ENCODE data around the gene ALK. TPM values are rescaled to one million over a fixed set of nuclear protein-coding genes. Genes with fewer than 3 reads are reported as not detected.
"Not testable (repeated sequence)": the region's sequence is repeated elsewhere in the genome, so short reads cannot be mapped to it uniquely, and the experiment has no call there.

The ALK gene
- total RNA-seq, 2 experiments from 2014 or later, result not detected

GRCh38 chr2:29255004-29255403 is 666.4 kb downstream of the ALK start:
- no peak for DNase-seq
- no peak overlapping the region for H3K27ac Mint-ChIP-seq
- POLR2A ChIA-PET, result no interaction called here
- H3K27me3 Mint-ChIP-seq, result peaks cover 26% of the 10 kb centered on the region
- no peaks in the 10 kb centered on the region for H3K4me1 Mint-ChIP-seq
- H3K36me3 Mint-ChIP-seq (ENCODE audit: low read depth), result no peaks in the 10 kb centered on the region
- CTCF ChIA-PET, result no interaction called here
- H3K4me3 Mint-ChIP-seq, result no peak overlapping the region
- H3K9me3 Mint-ChIP-seq, result no peaks in the 10 kb centered on the region

DNA sequence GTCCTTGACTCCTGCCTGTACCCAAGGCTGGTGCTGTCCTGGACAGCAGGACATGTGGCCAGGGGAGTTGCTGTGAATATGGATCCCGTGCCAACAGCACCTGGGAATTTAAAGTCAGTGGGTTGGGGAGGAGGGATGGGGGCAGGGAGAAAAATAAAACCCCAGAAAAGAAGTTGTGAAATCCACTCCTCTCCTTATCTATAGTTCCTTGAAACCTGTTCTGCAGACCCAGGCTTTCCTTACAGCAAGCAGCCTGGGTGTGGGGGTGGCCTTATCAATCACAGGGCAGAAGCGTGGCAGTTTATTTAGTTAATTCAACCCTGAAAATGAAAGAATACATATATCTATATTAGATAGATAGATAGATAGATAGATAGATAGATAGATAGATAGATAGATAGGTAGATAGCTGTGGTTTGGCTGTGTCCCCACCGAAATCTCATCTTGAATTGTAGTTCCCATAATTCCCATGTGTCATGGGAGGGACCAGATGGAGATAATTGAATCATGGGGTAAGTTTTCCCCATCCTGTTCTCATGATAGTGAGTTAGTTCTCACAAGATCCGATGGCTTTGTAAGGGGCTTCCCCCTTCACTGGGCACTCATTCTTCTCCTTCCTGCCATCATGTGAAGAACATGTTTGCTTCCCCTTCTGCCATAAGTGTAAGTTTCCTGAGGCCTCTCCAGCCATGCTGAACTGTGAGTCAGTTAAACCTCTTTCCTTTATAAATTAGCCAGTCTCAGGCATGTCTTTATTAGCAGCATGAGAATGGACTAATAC is 667.7 kb downstream of the ALK start:
- H3K4me3 Mint-ChIP-seq; H3K27ac Mint-ChIP-seq; H3K9me3 Mint-ChIP-seq; DNase-seq; POLR2A ChIA-PET; H3K4me1 Mint-ChIP-seq; H3K36me3 Mint-ChIP-seq (ENCODE audit: low read depth): not testable (repeated sequence)
- H3K27me3 Mint-ChIP-seq, result peaks cover 21% of the 10 kb centered on the region
- CTCF ChIA-PET, result interaction anchor here (0.6 to 1.1 kb wide), 2 partner anchors 14 to 158 kb away, joined by 3 read pairs; no protein-coding TSS in a partner anchor

DNA sequence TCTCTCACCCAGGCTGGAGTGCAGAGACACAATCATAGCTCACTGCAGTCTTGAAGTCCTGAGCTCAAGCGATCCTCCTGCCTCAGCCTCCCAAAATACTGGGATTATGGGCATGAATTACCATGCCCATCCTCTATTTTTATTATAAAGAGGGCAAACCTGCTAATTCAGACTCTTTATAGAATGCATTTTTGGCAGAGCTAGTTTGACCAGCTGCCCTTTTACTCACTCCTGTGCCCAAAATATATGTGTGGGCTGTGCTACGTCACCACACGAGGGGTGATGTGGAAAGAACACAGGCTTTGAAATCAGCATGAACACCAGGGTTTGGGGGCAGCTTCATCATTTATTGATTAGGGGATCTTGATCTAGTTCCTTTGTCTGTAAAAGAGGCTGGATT is 668.4 kb downstream of the ALK start:
- ChIA-PET POLR2A (no interaction called here), CTCF (interaction anchor here (1.1 kb wide), 1 partner anchor 14 kb away, joined by 3 read pairs; no protein-coding TSS in a partner anchor)
- DNase-seq, result no peak
- H3K4me1 Mint-ChIP-seq, result no peaks in the 10 kb centered on the region
- no peaks in the 10 kb centered on the region for H3K36me3 Mint-ChIP-seq (ENCODE audit: low read depth)
- no peak overlapping the region for H3K4me3 Mint-ChIP-seq
- H3K9me3 Mint-ChIP-seq, result no peaks in the 10 kb centered on the region
- H3K27me3 Mint-ChIP-seq, result peaks cover 19% of the 10 kb centered on the region
- H3K27ac Mint-ChIP-seq, result no peak overlapping the region

- no peaks in the 10 kb centered on the region for H3K36me3 Mint-ChIP-seq (ENCODE audit: low read depth)
These were observed 670.0 kb downstream of the ALK start for GRCh38 chr2:29251406-29251805.

GRCh38 chr2:29250977-29251376 is 670.4 kb downstream of the ALK start:
- Mint-ChIP-seq H3K27ac (no peak overlapping the region), H3K9me3 (no peaks in the 10 kb centered on the region), H3K4me3 (no peak overlapping the region), H3K36me3 (ENCODE audit: low read depth) (no peaks in the 10 kb centered on the region), H3K27me3 (peaks cover 17% of the 10 kb centered on the region), H3K4me1 (no peaks in the 10 kb centered on the region)
- POLR2A ChIA-PET, result no interaction called here
- CTCF ChIA-PET, result no interaction called here
- DNase-seq, result no peak

More at GRCh38 chr2:29251406-29251805, 670.0 kb downstream of the ALK start:
- Mint-ChIP-seq H3K27me3 (peaks cover 17% of the 10 kb centered on the region), H3K4me1 (no peaks in the 10 kb centered on the region), H3K9me3 (no peaks in the 10 kb centered on the region), H3K4me3 (no peak overlapping the region), H3K27ac (no peak overlapping the region)
- DNase-seq, result no peak
- ChIA-PET POLR2A (no interaction called here), CTCF (no interaction called here)

GRCh38 chr2:29249666-29250253 is 671.6 kb downstream of the ALK start:
- Mint-ChIP-seq H3K4me3 (no peak overlapping the region), H3K27me3 (peaks cover 7% of the 10 kb centered on the region), H3K9me3 (no peaks in the 10 kb centered on the region), H3K27ac (no peak overlapping the region), H3K36me3 (ENCODE audit: low read depth) (no peaks in the 10 kb centered on the region), H3K4me1 (no peaks in the 10 kb centered on the region)
- ChIA-PET CTCF (interaction anchor here (1.1 kb wide), 1 partner anchor 8 kb away, joined by 4 read pairs; no protein-coding TSS in a partner anchor), POLR2A (no interaction called here)
- no peak for DNase-seq

DNA sequence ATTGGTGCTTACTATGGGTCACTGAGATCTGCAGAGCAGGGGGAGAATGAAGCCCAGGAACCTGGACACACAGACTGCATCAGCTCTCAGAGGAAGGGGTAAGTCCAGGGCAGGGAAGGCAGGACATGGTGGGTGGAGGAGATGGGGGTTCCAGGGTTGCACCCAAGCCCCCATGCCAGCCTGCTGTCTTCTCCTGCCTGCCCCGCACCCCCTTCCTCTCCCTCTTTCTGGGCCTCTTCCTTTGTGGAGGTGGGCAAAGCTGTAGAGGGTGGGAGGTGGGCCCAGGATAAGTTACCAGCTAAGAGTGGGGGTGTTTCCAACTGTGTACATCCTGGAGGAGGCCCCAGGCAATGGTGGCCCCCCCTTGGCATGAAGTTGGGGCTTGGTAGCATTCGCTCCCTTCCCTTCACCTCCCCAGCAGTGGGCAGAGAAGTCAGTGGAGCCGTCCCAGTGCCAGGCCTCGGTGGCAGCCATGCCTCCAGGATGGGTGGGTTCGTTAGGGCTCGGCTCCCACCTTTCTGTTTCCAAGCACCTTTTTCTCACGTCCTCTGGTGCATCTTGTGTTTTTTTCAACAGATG is 674.0 kb downstream of the ALK start:
- no peaks in the 10 kb centered on the region for H3K4me1 Mint-ChIP-seq
- H3K27me3 Mint-ChIP-seq, result peaks cover 2% of the 10 kb centered on the region
- ChIA-PET CTCF (no interaction called here), POLR2A (no interaction called here)
- H3K4me3 Mint-ChIP-seq, result no peak overlapping the region
- H3K27ac Mint-ChIP-seq, result no peak overlapping the region
- H3K9me3 Mint-ChIP-seq, result no peaks in the 10 kb centered on the region
- H3K36me3 Mint-ChIP-seq (ENCODE audit: low read depth), result no peaks in the 10 kb centered on the region
- DNase-seq, result no peak

- Mint-ChIP-seq H3K27me3 (peaks cover 2% of the 10 kb centered on the region), H3K4me3 (no peak overlapping the region), H3K27ac (no peak overlapping the region), H3K36me3 (ENCODE audit: low read depth) (no peaks in the 10 kb centered on the region), H3K9me3 (no peaks in the 10 kb centered on the region), H3K4me1 (no peaks in the 10 kb centered on the region)
- DNase-seq, result no peak
- CTCF ChIA-PET, result no interaction called here
- POLR2A ChIA-PET, result no interaction called here
These were observed 674.7 kb downstream of the ALK start for GRCh38 chr2:29246383-29247300.

GRCh38 chr2:29245742-29246382 is 675.5 kb downstream of the ALK start:
- Mint-ChIP-seq H3K4me1 (no peaks in the 10 kb centered on the region), H3K36me3 (ENCODE audit: low read depth) (no peaks in the 10 kb centered on the region), H3K27ac (no peak overlapping the region), H3K9me3 (no peaks in the 10 kb centered on the region), H3K27me3 (peaks cover 1% of the 10 kb centered on the region), H3K4me3 (no peak overlapping the region)
- ChIA-PET CTCF (no interaction called here), POLR2A (no interaction called here)
- no peak for DNase-seq

- H3K4me3 Mint-ChIP-seq; DNase-seq; CTCF ChIA-PET; H3K9me3 Mint-ChIP-seq; H3K36me3 Mint-ChIP-seq (ENCODE audit: low read depth); H3K27ac Mint-ChIP-seq; POLR2A ChIA-PET; H3K27me3 Mint-ChIP-seq; H3K4me1 Mint-ChIP-seq: not testable (repeated sequence)
These were observed 676.2 kb downstream of the ALK start for GRCh38 chr2:29245035-29245741.

DNA sequence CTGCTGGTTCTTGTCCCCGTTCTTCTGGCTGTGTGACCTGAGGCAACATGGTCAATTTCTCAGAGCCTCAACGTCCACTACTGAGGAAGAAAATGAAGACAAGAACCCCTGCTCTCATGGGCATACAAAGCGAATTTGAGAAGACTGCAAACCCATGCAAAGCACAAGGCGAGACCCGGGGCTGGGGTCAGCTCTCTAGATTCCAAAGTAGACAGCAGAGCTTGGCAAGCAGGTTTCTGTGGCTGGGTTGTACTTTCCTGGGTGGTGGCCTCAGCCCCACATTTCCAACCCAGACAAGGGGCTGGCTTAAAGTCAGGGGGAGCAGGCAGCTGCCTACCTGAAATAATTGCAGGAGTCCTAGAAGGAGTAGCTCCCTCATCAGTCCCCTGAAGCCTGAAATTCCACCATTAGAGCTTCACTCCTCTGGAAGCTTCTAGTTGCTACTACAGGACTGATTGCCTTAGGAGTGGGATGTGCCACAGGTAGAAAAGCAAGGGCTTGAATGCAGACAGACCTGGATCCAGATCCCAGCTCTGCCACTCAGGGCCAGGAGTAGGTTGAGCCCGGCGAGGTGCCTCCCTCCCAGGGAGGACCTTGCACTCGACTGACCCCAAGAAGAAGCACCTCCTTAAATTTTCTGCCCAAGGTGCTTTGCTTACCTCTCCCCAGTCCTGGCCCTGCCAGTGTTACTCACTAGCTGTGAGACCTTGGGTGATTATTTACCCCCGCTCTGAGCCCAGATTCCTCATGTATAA is 678.6 kb downstream of the ALK start:
- Mint-ChIP-seq H3K36me3 (ENCODE audit: low read depth) (no peaks in the 10 kb centered on the region), H3K27ac (no peak overlapping the region), H3K9me3 (no peaks in the 10 kb centered on the region), H3K27me3 (no peaks in the 10 kb centered on the region), H3K4me3 (no peak overlapping the region), H3K4me1 (no peaks in the 10 kb centered on the region)
- no peak for DNase-seq
- ChIA-PET POLR2A (no interaction called here), CTCF (interaction anchor here (0.9 kb wide), 1 partner anchor 228 kb away, joined by 3 read pairs; no protein-coding TSS in a partner anchor)
